ENCODE data around the gene PLCH2.

PLCH2 gene

GRCh38 chr1:2465371-2466269, 10.5 kb upstream of the PLCH2 start:
- in situ Hi-C loops (cut with HindIII; ENCODE audit: low pct_ligation_motif_present, low sequenced_read_pairs) = no loop called here
- Histone ChIP-seq H3K4me3 (ENCODE audit: low read depth, low read length) (no peak overlapping the region), H3K36me3 (replicated peaks) (no peaks in the 10 kb centered on the region), H3K27me3 (replicated peaks) (peaks cover 12% of the 10 kb centered on the region), H3K27ac (no peak overlapping the region)
- DNase-seq = no peak
- TF ChIP-seq CTCF (IDR thresholded peaks at IDR 0.05; ENCODE audit: low read depth, low read length, missing control alignments) = no peak

GRCh38 chr1:2466270-2466665, 9.8 kb upstream of the PLCH2 start:
- peaks cover 12% of the 10 kb centered on the region for H3K27me3 ChIP-seq (replicated peaks)
- H3K27ac ChIP-seq = no peak overlapping the region

GRCh38 chr1:2466958-2467554, 9.0 kb upstream of the PLCH2 start:
- no peak for DNase-seq
- in situ Hi-C loops (cut with HindIII; ENCODE audit: low pct_ligation_motif_present, low sequenced_read_pairs) = no loop called here
- TF ChIP-seq CTCF (IDR thresholded peaks at IDR 0.05; ENCODE audit: low read depth, low read length, missing control alignments) = no peak
- no peaks in the 10 kb centered on the region for H3K36me3 ChIP-seq (replicated peaks)
- H3K27ac ChIP-seq = no peak overlapping the region
- H3K27me3 ChIP-seq (replicated peaks) = peaks cover 12% of the 10 kb centered on the region
- no peak overlapping the region for H3K4me3 ChIP-seq (ENCODE audit: low read depth, low read length)

More at GRCh38 chr1:2466270-2466665, 9.8 kb upstream of the PLCH2 start:
- no peaks in the 10 kb centered on the region for H3K36me3 ChIP-seq (replicated peaks)
- TF ChIP-seq CTCF (IDR thresholded peaks at IDR 0.05; ENCODE audit: low read depth, low read length, missing control alignments) = no peak
- DNase-seq = no peak
- in situ Hi-C loops (cut with HindIII; ENCODE audit: low pct_ligation_motif_present, low sequenced_read_pairs) = no loop called here
- no peak overlapping the region for H3K4me3 ChIP-seq (ENCODE audit: low read depth, low read length)

GRCh38 chr1:2468041-2468472, 8.0 kb upstream of the PLCH2 start:
- Histone ChIP-seq H3K27ac (no peak overlapping the region), H3K4me3 (ENCODE audit: low read depth, low read length) (no peak overlapping the region), H3K27me3 (replicated peaks) (peaks cover 12% of the 10 kb centered on the region), H3K36me3 (replicated peaks) (no peaks in the 10 kb centered on the region)
- no peak for DNase-seq
- in situ Hi-C loops (cut with HindIII; ENCODE audit: low pct_ligation_motif_present, low sequenced_read_pairs) = no loop called here
- no peak for TF ChIP-seq CTCF (IDR thresholded peaks at IDR 0.05; ENCODE audit: low read depth, low read length, missing control alignments)

- H3K4me3 ChIP-seq (ENCODE audit: low read depth, low read length) = no peak overlapping the region
- H3K27me3 ChIP-seq (replicated peaks) = peaks cover 10% of the 10 kb centered on the region
- H3K27ac ChIP-seq = no peak overlapping the region
- no peaks in the 10 kb centered on the region for H3K36me3 ChIP-seq (replicated peaks)
- in situ Hi-C loops (cut with HindIII; ENCODE audit: low pct_ligation_motif_present, low sequenced_read_pairs) = no loop called here
- no peak for DNase-seq
- no peak for TF ChIP-seq CTCF (IDR thresholded peaks at IDR 0.05; ENCODE audit: low read depth, low read length, missing control alignments)
These were observed 7.5 kb upstream of the PLCH2 start for GRCh38 chr1:2468540-2468939.
